ENCODE measurements around the gene GPD1L. TPM values are rescaled to one million over a fixed set of nuclear protein-coding genes. Genes with fewer than 3 reads are reported as not detected.

Gene GPD1L
- total and polyA plus RNA-seq, 7 donors = 28.2 to 135 (median 101) TPM

DNA sequence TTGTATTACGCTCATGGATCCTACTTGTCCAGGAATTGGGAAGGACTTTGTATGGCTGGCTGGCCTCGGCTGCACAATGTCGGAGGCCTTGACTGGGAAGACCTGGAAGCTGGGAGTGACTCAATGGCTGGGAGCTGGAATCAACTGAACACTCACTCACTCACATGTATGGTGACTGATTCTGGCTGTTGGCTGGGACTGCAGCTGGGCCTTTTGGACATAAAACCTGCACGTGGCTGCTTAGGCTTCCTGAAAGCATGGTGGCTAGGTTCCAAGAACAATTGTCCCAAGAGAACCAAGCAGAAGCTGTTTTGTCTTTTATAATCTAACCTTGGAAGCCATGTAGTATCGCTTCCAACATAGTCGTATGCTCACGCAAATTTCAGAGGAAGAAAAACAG, 94.1 kb downstream of the GPD1L start:
- peak overlapping the region; percentile 63 for H3K27ac ChIP-seq
- intact Hi-C loops (cut with DNase I) = no loop called here
- no peaks in the 10 kb centered on the region for H3K27me3 ChIP-seq (ENCODE audit: insufficient read depth in 3 of 3, low read length in 2 of 3)
- no peaks in the 10 kb centered on the region for H3K9me3 ChIP-seq
- peak; percentile 57 to 83 for DNase-seq
- TF ChIP-seq, protein P1, sequence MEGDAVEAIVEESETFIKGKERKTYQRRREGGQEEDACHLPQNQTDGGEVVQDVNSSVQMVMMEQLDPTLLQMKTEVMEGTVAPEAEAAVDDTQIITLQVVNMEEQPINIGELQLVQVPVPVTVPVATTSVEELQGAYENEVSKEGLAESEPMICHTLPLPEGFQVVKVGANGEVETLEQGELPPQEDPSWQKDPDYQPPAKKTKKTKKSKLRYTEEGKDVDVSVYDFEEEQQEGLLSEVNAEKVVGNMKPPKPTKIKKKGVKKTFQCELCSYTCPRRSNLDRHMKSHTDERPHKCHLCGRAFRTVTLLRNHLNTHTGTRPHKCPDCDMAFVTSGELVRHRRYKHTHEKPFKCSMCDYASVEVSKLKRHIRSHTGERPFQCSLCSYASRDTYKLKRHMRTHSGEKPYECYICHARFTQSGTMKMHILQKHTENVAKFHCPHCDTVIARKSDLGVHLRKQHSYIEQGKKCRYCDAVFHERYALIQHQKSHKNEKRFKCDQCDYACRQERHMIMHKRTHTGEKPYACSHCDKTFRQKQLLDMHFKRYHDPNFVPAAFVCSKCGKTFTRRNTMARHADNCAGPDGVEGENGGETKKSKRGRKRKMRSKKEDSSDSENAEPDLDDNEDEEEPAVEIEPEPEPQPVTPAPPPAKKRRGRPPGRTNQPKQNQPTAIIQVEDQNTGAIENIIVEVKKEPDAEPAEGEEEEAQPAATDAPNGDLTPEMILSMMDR (IDR thresholded peaks at IDR 0.05) = no peak
- no peaks in the 10 kb centered on the region for H3K4me1 ChIP-seq
- WGBS, 3 donors = 31 to 45% (median 42%) methylated on average over 7 of the region's 7 CpGs
- no peak overlapping the region for H3K4me3 ChIP-seq
- H3K36me3 ChIP-seq (ENCODE audit: insufficient read depth in 1 of 2, low read depth in 1 of 2) = no peaks in the 10 kb centered on the region
- ATAC-seq = peak; percentile 62 to 82 (median 76)

DNA sequence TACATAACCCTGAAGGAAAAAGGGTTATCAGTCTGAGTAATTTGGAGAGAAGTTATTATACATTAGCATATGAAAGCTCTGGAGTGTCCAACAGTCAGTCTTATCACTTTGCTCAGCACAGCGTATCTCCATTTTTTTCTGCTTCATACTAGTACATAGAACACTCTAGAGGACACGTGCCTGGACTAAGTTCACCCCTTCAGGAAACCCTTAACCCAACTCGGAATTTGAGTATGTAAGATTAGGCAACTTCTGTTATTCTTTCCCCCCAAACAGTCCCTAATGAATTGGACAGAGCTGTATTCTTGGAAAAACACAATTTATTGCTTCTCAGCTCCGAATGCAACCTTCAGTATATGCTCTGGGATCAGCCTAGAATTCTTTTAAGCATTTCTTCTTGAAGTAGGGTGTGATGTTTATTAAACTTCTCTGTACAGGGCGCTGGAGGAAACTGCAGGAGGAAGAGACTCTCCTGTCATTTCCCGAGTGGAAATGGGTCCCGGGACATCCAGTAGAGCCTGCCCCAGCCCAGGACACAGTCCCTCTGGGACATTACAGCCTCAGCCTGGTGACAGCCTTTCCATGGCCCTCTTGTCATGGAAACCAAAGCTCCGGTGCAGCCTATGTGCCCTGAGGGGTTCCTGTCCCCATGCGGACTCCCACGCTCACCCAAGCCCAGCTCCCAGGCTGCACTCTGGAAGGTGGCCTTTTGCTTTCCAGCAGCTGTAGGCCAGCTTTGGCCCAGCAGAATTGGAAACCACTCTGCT, 94.8 kb downstream of the GPD1L start:
- TF ChIP-seq, protein P1 (IDR thresholded peaks at IDR 0.05) = no peak
- H3K27me3 ChIP-seq (ENCODE audit: insufficient read depth in 3 of 3, low read length in 2 of 3) = no peaks in the 10 kb centered on the region
- ATAC-seq = peak; percentile 36 to 75 (median 51)
- WGBS, 3 donors = 59 to 60% (median 59%) methylated on average over 10 of the region's 10 CpGs
- H3K4me1 ChIP-seq = no peaks in the 10 kb centered on the region
- H3K36me3 ChIP-seq (ENCODE audit: insufficient read depth in 1 of 2, low read depth in 1 of 2) = no peaks in the 10 kb centered on the region
- H3K4me3 ChIP-seq = no peak overlapping the region
- intact Hi-C loops (cut with DNase I) = no loop called here
- peak; percentile 20 to 56 for DNase-seq
- no peaks in the 10 kb centered on the region for H3K9me3 ChIP-seq
- H3K27ac ChIP-seq = peak overlapping the region; percentile 63

DNA sequence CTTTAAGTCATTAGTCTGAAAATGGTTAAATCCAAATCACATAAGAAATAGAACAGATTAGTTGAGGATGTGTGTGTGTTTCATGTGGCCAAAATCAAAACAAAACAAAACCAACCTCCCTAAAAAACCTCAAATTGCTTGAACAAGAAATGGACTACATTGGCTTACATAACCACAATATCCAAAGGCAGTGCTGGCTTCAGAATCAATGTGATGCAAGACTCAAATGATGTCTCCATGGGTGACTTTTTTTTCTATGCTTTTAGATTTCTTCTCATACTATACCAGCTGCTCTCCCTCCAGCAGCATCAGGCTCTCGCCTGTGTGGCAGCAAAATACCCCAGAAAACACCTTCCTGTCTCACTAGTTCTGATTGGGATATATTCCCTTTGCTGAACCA, 96.1 kb downstream of the GPD1L start:
- H3K4me1 ChIP-seq = no peaks in the 10 kb centered on the region
- no peak overlapping the region for H3K27ac ChIP-seq
- H3K36me3 ChIP-seq (ENCODE audit: insufficient read depth in 1 of 2, low read depth in 1 of 2) = no peaks in the 10 kb centered on the region
- TF ChIP-seq, protein P1 (IDR thresholded peaks at IDR 0.05) = no peak
- H3K9me3 ChIP-seq = no peaks in the 10 kb centered on the region
- DNase-seq (no peak), ATAC-seq (peak in 1 of 4 donors; percentile 41)
- no peaks in the 10 kb centered on the region for H3K27me3 ChIP-seq (ENCODE audit: insufficient read depth in 3 of 3, low read length in 2 of 3)
- 79 to 94% (median 90%) methylated on average over 1 of the region's 1 CpG for WGBS, 3 donors
- intact Hi-C loops (cut with DNase I) = no loop called here
- H3K4me3 ChIP-seq = no peak overlapping the region

DNA sequence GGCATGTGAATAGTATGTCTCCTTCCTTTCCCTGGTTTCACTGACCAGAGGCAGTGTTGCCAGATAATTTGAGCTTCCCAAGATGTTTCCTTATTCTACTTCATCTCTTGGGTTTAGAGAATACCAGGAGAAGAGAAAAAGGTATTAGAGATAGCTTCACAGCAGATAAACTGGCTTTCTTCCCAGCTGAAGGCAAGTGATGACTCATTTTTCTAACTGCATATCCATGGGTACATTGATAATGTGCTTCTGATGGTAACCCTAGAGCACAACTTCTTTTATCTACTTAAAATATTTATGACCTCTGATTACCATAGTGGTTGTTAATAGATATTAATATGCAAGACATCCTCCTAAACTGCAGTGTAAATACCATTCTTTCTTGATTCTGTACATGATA, 97.4 kb downstream of the GPD1L start:
- H3K9me3 ChIP-seq = no peaks in the 10 kb centered on the region
- no peaks in the 10 kb centered on the region for H3K36me3 ChIP-seq (ENCODE audit: insufficient read depth in 1 of 2, low read depth in 1 of 2)
- ATAC-seq (no peak), DNase-seq (no peak)
- no peak overlapping the region for H3K4me3 ChIP-seq
- intact Hi-C loops (cut with DNase I) = no loop called here
- H3K27me3 ChIP-seq (ENCODE audit: insufficient read depth in 3 of 3, low read length in 2 of 3) = no peaks in the 10 kb centered on the region
- TF ChIP-seq, protein P1 (IDR thresholded peaks at IDR 0.05) = no peak
- no peak overlapping the region for H3K27ac ChIP-seq
- H3K4me1 ChIP-seq = no peaks in the 10 kb centered on the region

DNA sequence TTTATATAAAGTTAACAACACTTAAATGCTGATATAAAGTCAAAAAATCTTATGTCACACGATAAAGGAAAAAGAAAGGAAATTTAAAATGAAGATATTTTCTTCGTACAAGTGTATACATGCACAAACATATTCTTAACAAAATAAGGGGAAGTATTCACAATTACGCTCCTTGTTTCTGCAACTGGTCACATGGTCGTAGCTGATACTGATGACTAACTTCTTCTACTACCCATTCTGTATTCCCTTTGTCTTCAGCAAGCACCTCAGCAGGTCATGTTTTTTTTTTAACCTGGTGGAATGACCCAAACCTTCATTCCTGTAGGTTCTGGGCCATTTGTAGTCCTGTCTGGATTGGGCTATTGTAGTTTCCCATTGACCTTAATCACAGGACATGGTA, 102.0 kb downstream of the GPD1L start:
- ATAC-seq = no peak
- 90 to 92% (median 91%) methylated on average over 4 of the region's 4 CpGs for WGBS, 3 donors
- Histone ChIP-seq H3K27ac (no peak overlapping the region), H3K4me3 (no peak overlapping the region), H3K27me3 (ENCODE audit: insufficient read depth in 3 of 3, low read length in 2 of 3) (no peaks in the 10 kb centered on the region), H3K9me3 (no peaks in the 10 kb centered on the region), H3K36me3 (ENCODE audit: insufficient read depth in 1 of 2, low read depth in 1 of 2) (no peaks in the 10 kb centered on the region), H3K4me1 (no peaks in the 10 kb centered on the region)
- TF ChIP-seq, protein P1 (IDR thresholded peaks at IDR 0.05) = no peak
- no peak for DNase-seq
- intact Hi-C loops (cut with DNase I) = no loop called here
